EH (cell line): ENCODE data around the gene CA5A.
A peak's percentile ranks its signal among the peaks of the same experiment; 100 is the strongest.
"Not testable (repeated sequence)": the region's sequence is repeated elsewhere in the genome, so short reads cannot be mapped to it uniquely, and the experiment has no call there.

Experiments
- DNase-seq: peaks from one replicate; pipeline ENCODE4 v3.0.0-alpha.2; 2015; ENCODE audit warnings: low read depth

CA5A gene

DNA sequence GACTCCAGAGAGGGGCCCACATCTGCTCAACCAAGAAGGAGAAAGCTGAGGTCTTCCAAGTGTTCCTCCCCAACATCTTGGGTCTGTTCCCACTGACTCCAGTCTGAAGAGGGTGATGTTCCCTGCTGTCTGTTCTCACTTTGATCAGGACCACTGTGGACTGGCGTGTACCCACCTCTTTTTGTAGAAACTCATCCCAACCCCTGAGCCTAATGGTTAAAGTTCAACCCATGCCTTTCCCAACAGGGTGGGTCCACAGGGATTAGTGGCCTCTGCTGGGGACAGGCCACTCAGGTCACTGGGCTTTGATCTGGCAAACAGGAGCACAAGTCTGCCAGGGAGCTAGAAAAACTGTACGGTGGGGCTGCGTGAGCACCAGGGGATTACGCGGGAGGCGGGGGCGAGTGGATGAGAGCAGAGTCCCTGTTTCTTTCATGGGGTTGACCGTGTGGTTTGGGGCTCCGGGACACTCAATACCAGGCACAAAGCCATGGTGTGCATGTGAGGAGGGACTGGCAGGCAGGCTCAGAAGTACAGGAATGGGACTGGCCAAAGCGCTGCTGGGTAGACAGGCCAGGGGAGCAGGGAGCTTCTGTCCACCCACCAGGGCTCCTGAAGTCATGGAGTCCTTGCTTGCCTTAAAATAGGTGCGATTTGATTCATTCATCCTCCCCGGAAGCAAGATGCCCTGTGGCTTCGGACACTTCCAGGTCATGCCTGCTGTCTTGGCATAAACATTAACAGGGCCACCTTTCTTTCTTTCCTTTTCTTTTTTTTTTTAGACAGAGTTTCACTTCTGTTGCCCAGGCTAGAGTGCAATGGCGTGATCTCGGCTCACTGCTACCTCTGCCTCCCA lies at the start of gene CA5A:
Gene CA5A, minus strand, starts transcription at position 155 of the 856 bp plus-strand sequence. Its CDS starts 79 bp downstream, at position 76.
- DNase-seq = no peak

DNA sequence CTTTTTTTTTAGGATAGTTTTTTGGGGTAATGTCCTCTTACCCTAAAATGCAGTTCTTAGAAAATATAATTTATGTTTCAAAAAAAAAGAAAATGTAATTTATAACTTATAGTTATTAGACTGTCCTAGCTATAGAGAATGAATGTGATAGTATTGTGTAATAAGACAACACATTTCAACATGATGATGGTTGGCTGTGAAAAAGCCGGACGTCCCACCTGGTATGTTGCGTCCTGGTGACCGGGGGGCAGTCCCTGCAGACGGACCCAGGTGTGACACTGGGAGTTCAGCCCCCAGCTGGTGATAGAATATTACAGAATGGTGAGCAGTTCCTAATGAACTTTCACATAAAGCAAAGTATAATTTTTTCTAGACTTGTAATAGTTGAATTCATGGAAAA lies 49.2 kb upstream of the CA5A start:
- not testable (repeated sequence) for DNase-seq

DNA sequence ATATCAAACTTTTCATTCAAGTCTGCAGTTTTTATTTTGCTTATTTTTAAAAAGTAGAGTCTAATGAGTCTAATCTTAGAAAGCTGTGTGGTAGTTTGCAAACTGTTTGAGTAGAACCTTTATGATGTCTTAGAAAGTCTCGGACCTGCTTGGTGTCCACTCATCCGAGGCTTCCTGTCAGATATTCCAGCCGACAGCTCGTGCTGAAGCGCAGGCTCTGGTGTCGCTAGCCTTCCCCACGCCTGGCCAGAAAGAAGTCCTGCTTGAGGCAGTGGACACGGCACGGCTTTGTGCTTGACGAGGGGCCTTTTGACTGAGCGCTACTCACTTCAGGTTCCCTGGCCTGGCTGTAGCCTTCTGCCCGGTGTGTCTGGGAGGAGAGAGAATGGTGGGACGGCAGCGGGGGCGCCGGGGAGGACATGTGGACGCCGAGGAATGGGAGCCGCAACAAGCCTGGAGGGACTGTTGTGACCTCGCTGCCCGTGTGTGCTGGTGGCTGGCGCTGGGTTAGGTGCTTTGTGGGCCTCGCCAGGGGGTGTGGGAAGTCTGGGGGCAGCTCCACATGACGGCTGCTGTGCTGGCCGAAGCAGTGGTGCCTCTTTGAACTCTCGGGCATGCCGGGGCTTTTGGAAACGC lies 48.4 kb upstream of the CA5A start:
- no peak for DNase-seq

DNA sequence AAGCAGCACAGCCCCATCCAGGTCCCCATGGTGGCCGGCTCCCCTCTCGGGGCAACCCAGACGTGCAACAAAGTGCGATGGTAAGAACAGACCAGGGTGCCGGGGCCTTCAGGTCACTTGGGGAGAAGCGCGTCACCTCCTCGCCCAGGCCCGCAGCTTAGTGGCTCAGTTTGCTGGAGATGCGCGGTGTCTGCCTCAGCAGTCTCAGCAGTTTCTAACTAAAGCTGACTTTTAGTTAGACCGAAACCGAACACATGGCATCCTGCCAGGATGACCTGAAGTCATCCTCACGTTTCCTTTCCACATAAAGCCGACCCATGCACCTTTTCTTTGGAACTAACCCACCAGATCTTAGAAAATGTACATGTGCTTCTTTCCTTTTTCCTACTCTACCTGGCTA lies 47.9 kb upstream of the CA5A start:
- peak; percentile 8 for DNase-seq

DNA sequence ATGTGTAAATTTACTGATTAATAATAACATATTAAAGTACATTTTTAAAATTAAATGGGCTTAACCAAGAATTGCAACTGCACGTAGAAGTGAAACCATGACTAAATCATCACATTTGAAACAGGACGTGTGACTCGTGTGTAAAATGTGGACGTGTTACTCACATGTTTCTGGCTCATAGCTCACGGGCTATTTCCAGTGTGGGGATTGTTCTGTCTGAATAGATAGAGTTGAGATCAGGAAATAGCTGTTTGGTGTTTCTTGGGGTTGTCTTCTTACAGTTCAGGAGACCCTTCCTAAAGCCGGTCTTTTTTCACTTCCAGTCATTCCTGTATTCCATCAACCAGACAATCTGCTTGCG lies 47.4 kb upstream of the CA5A start:
- peak; percentile 72 for DNase-seq

DNA sequence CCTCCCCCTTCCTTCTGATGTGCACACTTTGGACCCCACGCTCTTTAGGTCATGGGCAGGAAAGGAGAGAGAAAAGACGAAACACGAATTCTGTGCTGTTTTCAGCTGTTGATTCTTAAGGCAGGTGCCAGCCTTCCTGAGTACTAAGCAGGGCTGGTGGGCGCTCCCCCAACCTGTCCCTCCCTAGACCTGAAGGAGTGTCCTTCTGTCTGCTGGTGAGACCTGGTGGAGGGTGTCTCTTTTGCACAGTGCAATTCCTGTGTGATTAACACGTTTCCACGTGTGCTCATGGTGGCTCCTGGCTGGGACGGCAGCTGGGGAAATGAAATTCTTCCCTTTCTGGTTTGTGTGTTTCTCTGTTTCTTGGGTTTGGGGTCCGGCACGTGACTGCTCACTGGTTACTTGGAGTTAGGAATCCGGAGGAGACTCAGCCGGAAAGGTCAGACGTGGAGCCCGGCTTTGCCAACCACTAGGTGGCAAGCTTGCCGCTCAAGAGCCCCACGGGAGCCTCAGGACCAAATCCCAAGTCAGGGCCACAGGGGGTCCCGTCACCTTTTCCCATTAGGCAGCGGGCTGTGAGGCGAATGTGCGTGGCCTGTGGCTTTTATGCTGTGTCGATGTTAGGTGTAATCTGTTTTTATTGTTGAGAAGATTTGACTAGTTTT lies 46.9 kb upstream of the CA5A start:
- DNase-seq = peak; percentile 38

DNA sequence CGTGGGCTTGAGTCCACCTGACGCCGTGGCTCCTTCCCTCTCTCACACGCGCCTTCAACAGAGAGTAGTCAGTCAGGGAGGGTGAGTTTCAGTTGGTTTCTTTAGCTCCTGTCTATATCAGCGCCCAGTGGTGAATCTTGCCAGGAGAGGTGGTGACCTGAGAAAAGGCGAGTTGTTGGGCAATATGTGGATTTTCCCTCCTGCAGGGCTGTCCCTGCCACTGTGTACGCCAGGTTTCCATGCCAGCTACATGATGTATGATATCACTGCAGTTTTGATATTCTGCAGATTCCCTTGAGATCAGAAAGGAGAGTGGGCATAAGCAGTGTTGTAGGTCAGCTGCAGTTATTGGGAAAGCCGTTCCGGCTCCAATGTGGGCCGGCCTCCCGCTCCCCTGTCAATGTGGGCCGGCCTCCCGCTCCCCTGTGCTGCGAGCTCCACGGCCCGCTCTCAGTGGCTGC lies 46.3 kb upstream of the CA5A start:
- DNase-seq = no peak

DNA sequence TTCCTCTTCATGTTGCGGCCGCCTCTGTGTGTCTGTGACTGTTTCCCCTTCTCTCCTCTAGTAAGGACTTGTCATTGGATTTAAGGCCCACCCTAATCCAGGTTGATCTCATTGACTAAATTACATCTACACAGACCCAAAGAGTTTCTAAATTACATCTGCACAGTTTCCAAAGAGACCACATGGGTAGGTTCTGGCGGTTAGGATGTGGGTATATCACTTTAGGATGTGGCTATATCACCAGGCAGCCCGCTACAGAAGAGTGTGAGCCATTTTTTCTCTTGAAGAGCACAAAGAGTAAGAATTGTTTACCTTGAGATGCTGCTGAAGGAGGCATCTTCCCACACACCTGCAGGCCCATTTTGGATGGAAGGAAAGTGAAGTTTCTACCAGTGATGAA lies 45.0 kb upstream of the CA5A start:
- DNase-seq = not testable (repeated sequence)

DNA sequence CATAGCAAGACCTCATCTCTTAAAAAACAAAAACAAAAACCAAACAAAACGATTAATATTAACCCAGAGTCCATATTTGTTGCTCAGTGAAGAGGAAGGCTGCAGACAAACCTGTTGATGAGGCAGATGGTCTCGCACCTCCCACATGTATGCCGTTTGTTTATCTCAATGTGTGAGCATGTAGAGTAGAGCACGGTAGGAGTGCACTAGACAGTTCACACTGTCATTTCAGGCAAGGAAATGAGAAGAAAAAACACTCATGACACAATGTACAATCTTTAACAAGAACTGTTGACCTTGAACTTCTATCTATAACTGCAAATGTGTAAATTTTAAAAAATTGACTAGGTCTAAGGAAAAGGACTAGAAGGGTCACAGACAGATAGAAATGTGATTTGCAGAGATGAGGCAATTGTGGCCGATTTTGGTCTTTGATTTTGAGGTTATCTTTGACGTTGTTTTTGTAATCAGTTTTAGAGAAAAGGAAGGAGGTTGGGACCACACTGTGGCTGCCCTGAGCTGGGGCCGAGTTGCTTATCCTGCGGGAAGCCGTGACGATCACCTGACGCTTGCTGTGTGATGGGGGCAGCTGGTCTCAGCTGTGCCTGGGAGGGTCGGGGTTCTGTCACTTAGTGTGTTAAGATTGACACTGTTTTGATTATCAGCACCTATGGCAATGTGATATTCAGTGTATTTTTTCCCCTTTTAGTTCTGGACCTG lies 43.7 kb upstream of the CA5A start:
- not testable (repeated sequence) for DNase-seq

DNA sequence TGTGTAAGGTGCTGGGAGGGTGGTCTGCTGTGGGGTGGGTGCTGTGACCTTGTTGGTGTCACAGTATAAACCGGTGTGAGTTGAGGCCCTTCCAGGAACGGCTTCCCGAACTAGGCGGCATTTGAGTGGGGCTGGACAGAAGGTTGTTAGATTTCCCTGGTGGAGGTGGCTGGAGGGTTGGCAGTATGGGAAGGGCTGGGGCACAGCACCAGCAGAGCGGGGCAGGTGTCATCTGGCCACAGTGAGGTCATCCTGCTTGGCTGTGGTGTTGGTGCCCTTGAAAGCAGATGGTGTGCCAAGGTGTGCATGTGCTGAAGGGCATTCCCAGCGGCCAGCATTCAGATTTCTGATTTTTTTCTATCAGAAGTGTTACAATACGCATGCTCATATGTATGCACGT lies 43.0 kb upstream of the CA5A start:
- DNase-seq = no peak

DNA sequence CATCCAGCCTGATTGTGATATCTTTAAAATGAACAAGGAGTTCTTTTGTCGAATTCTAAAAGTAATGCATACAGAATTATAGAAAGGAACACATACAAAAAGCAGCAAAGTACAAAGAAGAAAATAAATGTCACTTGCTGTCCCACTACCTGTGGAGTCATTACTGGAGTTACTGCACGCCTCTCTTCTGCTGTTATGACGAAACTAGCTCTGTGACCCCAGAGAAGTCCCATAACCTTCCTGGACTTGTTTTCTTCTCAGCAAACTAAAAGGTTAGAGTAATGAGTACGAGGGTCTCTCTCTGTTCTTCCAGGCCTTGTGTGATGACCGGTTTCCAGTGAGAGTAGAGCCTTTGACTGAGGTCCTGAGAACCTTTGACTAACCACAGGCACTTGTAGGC lies 41.8 kb upstream of the CA5A start:
- DNase-seq = no peak

DNA sequence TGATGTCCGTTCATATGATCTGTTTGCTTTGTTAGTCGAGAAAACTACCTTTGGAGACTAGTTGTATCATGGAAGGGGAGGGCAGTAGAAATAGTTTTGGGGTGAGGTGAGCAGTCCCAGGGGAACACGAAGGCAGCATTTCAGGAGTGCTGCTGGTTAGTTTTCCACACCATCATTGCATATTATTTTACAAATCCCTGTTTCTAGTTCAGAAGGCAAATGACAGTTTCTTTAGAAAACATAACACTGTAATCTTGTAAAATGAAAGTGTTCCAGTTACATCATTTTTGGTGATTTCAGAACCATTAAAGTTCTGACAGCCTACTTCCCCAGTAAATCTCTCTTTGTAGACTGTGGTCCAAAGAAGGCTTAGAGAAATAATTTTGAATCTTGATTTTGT lies 40.3 kb upstream of the CA5A start:
- no peak for DNase-seq

DNA sequence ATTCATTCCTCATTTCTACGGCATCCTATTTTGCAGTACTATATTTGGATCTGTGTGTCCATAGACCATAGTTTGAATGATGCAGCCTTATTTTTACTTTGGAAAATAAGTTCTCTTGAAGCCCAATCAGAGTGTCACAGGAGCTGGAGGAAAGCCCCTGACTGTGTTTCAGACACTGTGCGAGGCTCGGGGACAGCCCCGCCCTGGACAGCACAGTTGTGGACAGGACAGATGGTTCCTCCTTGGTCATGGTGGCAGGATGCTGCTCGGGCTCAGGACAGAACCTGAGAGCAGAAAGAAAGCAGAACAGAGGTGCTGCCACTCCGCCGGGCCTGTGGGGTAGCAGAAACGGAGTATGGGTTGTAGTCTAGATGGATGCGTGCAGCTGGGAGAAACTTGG lies 37.8 kb upstream of the CA5A start:
- DNase-seq = no peak

DNA sequence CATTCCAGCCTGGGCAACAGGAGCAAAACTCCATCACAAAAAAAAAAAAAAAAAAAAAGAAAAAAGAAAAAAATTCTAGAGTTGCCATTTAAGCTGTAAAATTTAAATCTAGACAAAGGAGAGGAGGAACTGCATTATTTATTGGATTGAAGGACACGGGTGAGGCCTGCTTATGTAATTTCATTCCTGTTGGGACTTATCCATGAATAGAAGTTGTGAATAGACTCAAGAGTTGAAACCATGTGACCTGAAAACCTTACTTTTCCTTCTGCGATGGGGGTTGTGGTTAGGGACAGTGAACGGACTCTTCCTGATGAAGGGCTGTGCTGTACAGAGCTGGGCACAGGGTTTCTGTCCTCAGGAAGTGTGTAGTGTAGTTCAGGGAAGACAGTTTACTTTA lies 37.4 kb upstream of the CA5A start:
- DNase-seq = no peak

DNA sequence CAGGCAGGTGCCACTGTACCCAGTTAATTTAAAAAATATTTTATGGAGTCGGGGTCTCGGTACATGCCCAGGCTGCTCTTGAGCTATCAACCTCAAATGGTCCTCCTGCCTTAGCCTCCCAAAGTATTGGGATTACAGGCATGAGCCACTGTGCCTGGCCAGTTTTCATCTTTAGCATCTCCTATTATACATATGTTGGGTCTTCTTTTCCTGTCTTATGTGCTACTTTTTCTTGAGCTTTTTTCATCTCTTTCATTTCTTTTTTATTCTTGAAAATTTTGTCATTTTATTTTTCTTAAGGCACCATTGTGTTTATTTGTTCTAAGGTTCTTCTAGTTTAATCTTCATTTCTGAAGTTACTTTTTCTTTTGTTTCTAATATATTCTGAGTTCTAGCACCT lies 35.6 kb upstream of the CA5A start:
- DNase-seq = no peak

DNA sequence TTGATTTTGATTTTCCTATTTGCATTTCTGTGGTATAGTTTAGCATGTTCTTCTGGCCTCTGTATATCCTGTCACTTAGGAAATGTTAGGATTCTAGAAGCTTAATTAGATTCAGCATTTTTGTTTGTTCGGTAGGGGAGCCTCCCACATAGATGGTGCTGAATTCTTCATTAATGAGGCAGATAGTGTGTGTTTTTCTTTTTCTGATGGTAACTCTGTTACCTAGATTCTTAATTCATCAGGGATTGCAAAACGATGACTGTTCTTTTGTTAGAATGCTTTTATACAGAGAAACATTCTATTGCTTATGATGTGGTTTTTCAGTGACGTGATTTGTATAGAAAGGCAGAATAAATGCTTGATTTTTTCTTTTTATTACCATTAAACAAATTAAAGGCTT lies 33.9 kb upstream of the CA5A start:
- DNase-seq = peak; percentile 33

DNA sequence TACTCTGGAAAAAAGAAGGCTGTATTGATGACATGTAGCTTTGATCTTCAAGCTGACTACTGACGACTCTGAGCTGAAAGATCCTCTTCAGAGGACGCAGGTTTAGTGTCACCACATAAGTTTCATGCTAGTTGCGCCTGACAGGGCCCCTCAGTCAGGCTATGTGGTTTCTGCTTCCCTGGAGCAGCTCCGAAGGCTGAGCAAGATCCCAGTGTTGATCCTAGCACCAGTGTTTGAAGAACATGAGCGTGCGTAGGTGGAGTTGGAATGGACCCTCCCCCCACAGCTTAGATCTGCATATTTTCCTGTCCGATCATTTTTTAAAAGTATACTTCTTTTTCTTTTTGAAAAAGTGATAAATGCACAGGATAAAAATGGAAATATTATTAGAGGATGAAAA lies 32.2 kb upstream of the CA5A start:
- no peak for DNase-seq

DNA sequence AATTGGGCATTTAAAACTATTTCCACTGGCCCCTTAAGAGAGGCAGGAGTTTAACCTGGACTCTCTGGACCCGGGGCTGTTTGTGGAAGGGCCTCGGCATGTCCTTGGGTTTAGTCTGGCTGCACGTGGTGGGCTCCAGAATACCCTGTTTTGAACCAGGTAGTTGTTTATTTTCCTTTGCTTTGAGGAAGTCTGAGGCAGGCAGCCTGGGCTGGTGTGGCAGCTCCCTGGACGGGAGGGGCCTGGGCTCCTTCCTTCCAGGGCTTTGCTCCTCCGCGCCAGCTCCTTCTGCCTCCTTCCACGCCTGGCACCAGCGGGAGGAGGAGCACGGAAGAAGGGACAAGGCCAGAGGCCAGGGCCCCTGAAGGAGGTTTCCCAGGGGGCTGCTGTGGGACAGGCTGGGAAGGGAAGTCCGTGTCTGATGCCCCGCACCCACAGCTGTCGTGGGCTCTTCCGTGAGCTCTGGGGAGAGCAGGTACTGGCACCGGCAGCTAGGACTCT lies 30.4 kb upstream of the CA5A start:
- DNase-seq = peak; percentile 7

DNA sequence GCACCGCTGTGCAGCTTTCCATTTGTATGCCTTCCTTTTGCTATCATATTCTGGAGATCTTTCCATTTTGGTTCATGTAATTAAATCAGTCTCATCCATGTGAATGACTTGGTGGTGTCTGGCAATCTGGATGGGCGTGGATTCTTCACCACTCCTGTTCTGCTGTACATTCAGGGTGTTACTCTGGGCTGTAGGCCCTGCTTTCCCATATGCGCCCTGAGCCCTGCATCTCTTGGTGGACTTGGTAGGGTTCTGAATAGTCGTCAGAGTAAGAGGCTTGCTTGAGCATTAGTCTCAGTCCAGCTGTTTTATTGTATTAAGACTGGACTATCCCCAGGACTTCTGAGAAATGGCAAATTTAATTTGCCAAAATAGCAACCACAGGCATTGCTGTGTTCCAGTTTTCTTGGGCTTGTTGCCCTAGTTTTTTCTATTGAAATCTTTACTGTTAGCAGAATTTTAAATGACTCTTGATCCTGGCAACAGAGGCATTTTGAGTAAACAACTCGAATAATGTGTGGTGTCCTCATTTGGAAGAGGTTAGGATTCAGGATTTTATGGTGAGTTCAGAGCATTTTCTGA lies 29.8 kb upstream of the CA5A start:
- DNase-seq = peak; percentile 53

DNA sequence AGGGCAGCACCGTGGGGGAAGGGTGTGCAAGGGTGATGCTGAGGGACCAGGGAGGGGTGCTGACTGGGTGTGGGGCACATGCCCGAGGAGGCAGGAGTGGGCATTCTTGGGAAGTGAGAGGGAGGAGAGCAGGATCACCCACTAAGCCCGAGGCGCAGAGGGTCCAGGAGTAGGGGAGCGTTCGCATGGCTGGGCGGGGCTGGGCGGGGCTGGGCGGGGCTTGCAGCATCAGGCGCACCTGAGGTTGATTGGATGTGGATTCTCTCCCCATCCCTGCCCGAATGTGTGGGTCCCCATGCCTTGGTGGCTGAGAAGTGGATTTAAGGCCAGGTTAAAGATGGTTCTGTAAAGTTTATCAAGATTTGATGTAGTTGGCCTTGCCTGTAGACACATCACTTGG lies 29.1 kb upstream of the CA5A start:
- no peak for DNase-seq

DNA sequence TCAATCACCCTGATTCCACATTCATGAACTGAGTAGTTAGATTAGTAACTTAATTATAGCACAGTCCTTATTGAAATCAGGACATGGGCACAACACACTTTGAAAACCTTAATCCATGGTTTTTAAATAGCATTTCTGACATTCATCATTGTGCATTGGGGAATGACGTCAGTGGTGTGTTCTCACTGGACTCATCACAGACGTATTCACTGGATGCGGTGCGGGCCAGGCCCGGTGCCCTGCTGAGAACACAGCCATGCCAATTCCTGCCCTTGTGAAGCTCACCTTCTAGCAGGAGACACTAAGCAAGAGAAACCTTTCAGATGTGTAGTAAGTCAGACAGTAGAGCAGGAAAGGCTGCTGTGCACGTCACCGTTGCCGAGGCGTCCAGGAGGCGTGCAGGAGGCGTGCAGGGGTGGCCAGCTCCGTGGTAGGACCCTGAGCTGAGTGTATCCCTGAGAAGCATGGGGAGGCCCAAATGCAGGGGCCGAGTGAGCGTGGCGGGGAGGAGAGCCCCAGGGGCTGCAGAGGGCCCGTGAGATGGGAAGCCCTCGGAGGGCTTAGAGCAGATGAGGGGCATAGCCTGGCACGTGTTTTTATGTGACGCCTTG lies 27.8 kb upstream of the CA5A start:
- no peak for DNase-seq
